ENCODE data around the gene SHISA5. TPM values are rescaled to one million over a fixed set of nuclear protein-coding genes. Genes with fewer than 3 reads are reported as not detected.

The SHISA5 gene
- total RNA-seq, 1 experiment from 2014 or later, result 137 TPM

DNA sequence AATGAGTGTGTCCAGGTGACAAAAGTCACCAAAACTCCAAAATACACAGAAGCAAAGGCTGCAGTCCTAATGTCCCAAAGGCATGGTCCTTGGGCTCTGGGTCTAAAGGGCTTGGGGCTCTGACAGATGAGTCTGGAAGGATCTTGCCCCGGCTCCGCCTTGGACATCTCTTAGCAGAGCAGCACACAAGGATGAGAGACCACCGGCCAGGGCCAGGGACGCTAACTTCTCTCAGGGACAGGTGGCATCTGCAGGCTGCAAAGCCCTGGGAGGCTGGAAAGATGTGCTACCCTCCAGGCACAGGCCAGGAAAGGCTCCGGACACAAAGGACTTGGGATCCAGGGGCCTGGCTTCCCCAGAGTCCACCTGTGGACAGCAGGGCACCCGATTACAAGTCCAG, 14.1 kb upstream of the SHISA5 start (continued):
- no peak for TF ChIP-seq JUN (CRISPR knock-in tag; IDR thresholded peaks at IDR 0.05)
- TF ChIP-seq CBFB (CRISPR knock-in tag; IDR thresholded peaks at IDR 0.05; ENCODE audit: low read depth), result no peak

DNA sequence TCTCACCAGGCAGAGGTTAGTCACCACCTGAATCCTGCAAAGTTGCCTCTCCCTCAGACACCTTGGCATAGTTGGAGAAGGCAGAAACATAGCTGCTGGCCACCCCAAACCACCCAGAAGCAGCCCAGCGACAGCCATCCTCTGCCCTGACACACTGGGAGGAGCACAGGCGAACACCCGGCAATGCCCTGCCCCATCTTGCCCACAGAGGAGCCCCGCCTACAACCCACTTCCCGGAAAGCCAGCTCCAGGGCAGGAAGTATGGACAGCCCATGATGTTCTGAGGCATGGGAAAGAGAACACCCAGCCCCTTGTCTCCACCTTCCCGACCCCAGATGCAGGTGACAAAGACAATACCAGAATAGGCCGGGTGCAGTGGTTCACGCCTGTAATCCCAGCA, 12.6 kb upstream of the SHISA5 start:
- Mint-ChIP-seq H3K27ac (no peak overlapping the region), H3K36me3 (peaks cover 10% of the 10 kb centered on the region; the same call in 1 of the 2 replicates), H3K27me3 (ENCODE audit: low read depth) (no peaks in the 10 kb centered on the region), H3K9me3 (no peaks in the 10 kb centered on the region), H3K4me1 (no peaks in the 10 kb centered on the region), H3K4me3 (no peak overlapping the region)
- TF ChIP-seq ZNF423 (CRISPR knock-in tag; IDR thresholded peaks at IDR 0.05) (no peak), KAT7 (CRISPR knock-in tag; IDR thresholded peaks at IDR 0.05; ENCODE audit: borderline replicate concordance) (no peak), FOXJ3 (CRISPR knock-in tag; IDR thresholded peaks at IDR 0.05; ENCODE audit: borderline replicate concordance) (no peak), EMX1 (CRISPR knock-in tag; IDR thresholded peaks at IDR 0.05) (no peak)
- TF ChIP-seq, protein P1, sequence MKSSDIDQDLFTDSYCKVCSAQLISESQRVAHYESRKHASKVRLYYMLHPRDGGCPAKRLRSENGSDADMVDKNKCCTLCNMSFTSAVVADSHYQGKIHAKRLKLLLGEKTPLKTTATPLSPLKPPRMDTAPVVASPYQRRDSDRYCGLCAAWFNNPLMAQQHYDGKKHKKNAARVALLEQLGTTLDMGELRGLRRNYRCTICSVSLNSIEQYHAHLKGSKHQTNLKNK (CRISPR knock-in tag; IDR thresholded peaks at IDR 0.05), result no peak
- ATAC-seq, result no peak
- DNase-seq (ENCODE audit: low spot score), result no peak
- ChIA-PET POLR2A (no interaction called here), CTCF (interaction anchor here (0.5 to 1.5 kb wide), 4 partner anchors 33 to 430 kb away, joined by 3 read pairs; no protein-coding TSS in a partner anchor)

DNA sequence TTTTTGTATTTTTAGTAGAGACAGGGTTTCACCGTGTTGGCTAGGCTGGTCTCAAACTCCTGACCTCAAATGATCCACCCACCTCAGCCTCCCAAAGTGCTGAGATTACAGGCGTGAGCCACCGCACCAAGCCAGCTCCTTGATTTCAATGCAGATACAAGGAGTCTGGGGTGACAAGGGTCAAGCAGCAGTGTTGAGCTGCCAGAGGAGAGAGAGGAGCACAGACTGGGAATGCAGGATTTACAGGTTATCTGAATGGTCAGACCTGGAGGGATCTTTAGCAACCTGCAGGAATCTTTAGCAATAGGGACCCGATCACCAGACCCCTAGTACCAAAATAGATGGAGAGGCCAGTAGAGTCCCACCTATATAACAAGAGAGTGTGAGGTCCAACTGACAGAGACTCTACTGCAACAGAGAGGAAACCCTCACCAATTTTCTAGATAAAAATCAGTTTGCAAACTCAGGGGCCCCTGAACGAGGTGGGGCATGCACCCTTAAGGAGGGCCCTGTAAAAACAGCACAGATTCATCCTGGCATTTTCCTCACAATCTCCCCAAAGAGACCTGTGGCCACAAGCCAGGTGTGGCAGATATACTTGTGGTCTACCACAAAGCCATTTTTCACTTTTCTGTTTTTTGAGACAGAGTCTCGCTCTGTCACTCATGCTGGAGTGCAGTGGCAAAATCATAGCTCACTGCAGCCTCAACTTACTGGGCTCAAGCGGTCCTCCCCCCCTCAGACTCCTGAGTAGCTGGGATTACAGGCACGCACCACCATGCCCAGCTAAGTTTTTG, 10.7 kb upstream of the SHISA5 start:
- ChIA-PET POLR2A (no interaction called here), CTCF (interaction anchor here (2.4 kb wide), 1 partner anchor 79 kb away, joined by 11 read pairs; no protein-coding TSS in a partner anchor)
- Mint-ChIP-seq H3K27me3 (ENCODE audit: low read depth) (no peaks in the 10 kb centered on the region), H3K4me3 (no peak overlapping the region), H3K27ac (no peak overlapping the region), H3K36me3 (peaks cover 4% of the 10 kb centered on the region; the same call in 1 of the 2 replicates), H3K4me1 (peaks cover 2% of the 10 kb centered on the region; the same call in 1 of the 2 replicates), H3K9me3 (no peaks in the 10 kb centered on the region)
- no peak for TF ChIP-seq ZNF232 (CRISPR knock-in tag; IDR thresholded peaks at IDR 0.05)
- TF ChIP-seq KAT7 (CRISPR knock-in tag; IDR thresholded peaks at IDR 0.05; ENCODE audit: borderline replicate concordance), result no peak
- TF ChIP-seq, protein P2, sequence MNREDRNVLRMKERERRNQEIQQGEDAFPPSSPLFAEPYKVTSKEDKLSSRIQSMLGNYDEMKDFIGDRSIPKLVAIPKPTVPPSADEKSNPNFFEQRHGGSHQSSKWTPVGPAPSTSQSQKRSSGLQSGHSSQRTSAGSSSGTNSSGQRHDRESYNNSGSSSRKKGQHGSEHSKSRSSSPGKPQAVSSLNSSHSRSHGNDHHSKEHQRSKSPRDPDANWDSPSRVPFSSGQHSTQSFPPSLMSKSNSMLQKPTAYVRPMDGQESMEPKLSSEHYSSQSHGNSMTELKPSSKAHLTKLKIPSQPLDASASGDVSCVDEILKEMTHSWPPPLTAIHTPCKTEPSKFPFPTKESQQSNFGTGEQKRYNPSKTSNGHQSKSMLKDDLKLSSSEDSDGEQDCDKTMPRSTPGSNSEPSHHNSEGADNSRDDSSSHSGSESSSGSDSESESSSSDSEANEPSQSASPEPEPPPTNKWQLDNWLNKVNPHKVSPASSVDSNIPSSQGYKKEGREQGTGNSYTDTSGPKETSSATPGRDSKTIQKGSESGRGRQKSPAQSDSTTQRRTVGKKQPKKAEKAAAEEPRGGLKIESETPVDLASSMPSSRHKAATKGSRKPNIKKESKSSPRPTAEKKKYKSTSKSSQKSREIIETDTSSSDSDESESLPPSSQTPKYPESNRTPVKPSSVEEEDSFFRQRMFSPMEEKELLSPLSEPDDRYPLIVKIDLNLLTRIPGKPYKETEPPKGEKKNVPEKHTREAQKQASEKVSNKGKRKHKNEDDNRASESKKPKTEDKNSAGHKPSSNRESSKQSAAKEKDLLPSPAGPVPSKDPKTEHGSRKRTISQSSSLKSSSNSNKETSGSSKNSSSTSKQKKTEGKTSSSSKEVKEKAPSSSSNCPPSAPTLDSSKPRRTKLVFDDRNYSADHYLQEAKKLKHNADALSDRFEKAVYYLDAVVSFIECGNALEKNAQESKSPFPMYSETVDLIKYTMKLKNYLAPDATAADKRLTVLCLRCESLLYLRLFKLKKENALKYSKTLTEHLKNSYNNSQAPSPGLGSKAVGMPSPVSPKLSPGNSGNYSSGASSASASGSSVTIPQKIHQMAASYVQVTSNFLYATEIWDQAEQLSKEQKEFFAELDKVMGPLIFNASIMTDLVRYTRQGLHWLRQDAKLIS (CRISPR knock-in tag; IDR thresholded peaks at IDR 0.05; ENCODE audit: borderline replicate concordance), result no peak
- TF ChIP-seq HMGA2 (CRISPR knock-in tag; IDR thresholded peaks at IDR 0.05), result no peak
- DNase-seq (ENCODE audit: low spot score) (no peak), ATAC-seq (no peak)

DNA sequence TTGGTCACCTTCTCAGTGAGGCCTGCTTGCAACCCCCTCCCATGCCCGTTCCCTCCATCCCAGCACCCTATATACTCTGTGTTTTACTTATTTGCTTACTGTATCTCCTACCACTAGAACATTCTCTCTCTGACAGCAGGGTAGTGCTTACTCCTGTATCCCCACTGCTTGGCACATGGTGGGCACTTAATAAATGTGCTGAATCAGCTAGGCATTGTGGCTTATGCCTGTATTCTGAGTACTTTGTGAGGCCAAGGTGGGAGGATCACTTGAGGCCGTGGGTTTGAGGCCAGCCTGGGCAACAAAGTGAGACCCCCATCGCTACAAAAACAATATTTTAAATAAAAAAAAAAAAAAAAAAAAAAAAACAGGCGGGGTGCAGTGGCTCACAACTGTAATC, 7.6 kb upstream of the SHISA5 start:
- ChIA-PET CTCF (interaction anchor here (0.7 to 9.1 kb wide), 4 partner anchors 37 to 345 kb away, joined by 3 to 168 read pairs (median 17); no protein-coding TSS in a partner anchor), POLR2A (interaction anchor here (0.6 kb wide), 1 partner anchor 45 kb away, joined by 3 read pairs; no protein-coding TSS in a partner anchor)
- Mint-ChIP-seq H3K4me1 (peaks cover 21% of the 10 kb centered on the region), H3K9me3 (no peaks in the 10 kb centered on the region), H3K36me3 (no peaks in the 10 kb centered on the region), H3K27ac (no peak overlapping the region), H3K27me3 (ENCODE audit: low read depth) (no peaks in the 10 kb centered on the region), H3K4me3 (no peak overlapping the region)
- ATAC-seq (no peak), DNase-seq (ENCODE audit: low spot score) (no peak)
- TF ChIP-seq ZBTB21 (CRISPR knock-in tag; IDR thresholded peaks at IDR 0.05; ENCODE audit: borderline replicate concordance), result no peak
- TF ChIP-seq, protein P3, sequence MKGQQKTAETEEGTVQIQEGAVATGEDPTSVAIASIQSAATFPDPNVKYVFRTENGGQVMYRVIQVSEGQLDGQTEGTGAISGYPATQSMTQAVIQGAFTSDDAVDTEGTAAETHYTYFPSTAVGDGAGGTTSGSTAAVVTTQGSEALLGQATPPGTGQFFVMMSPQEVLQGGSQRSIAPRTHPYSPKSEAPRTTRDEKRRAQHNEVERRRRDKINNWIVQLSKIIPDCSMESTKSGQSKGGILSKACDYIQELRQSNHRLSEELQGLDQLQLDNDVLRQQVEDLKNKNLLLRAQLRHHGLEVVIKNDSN (CRISPR knock-in tag; IDR thresholded peaks at IDR 0.05), result no peak
- TF ChIP-seq, protein P4, sequence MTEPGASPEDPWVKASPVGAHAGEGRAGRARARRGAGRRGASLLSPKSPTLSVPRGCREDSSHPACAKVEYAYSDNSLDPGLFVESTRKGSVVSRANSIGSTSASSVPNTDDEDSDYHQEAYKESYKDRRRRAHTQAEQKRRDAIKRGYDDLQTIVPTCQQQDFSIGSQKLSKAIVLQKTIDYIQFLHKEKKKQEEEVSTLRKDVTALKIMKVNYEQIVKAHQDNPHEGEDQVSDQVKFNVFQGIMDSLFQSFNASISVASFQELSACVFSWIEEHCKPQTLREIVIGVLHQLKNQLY (CRISPR knock-in tag; IDR thresholded peaks at IDR 0.05), result no peak
- no peak for TF ChIP-seq TEAD4 (CRISPR knock-in tag; IDR thresholded peaks at IDR 0.05)
- no peak for TF ChIP-seq ZNF671 (CRISPR knock-in tag; IDR thresholded peaks at IDR 0.05)
- no peak for TF ChIP-seq NFE2L1 (CRISPR knock-in tag; IDR thresholded peaks at IDR 0.05)
- TF ChIP-seq, protein P5, sequence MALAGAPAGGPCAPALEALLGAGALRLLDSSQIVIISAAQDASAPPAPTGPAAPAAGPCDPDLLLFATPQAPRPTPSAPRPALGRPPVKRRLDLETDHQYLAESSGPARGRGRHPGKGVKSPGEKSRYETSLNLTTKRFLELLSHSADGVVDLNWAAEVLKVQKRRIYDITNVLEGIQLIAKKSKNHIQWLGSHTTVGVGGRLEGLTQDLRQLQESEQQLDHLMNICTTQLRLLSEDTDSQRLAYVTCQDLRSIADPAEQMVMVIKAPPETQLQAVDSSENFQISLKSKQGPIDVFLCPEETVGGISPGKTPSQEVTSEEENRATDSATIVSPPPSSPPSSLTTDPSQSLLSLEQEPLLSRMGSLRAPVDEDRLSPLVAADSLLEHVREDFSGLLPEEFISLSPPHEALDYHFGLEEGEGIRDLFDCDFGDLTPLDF (CRISPR knock-in tag; IDR thresholded peaks at IDR 0.05), result no peak
- no peak for TF ChIP-seq GTF2I (CRISPR knock-in tag; conservative IDR thresholded peaks at IDR 0.05)
- TF ChIP-seq TCF7 (CRISPR knock-in tag; IDR thresholded peaks at IDR 0.05; ENCODE audit: low read depth), result no peak
- no peak for TF ChIP-seq ZNF121 (CRISPR knock-in tag; IDR thresholded peaks at IDR 0.05)
- TF ChIP-seq GRHL2 (CRISPR knock-in tag; IDR thresholded peaks at IDR 0.05; ENCODE audit: insufficient replicate concordance, severe bottlenecking), result no peak
- no peak for TF ChIP-seq NR1H2 (CRISPR knock-in tag; IDR thresholded peaks at IDR 0.05)
- TF ChIP-seq, protein P6, sequence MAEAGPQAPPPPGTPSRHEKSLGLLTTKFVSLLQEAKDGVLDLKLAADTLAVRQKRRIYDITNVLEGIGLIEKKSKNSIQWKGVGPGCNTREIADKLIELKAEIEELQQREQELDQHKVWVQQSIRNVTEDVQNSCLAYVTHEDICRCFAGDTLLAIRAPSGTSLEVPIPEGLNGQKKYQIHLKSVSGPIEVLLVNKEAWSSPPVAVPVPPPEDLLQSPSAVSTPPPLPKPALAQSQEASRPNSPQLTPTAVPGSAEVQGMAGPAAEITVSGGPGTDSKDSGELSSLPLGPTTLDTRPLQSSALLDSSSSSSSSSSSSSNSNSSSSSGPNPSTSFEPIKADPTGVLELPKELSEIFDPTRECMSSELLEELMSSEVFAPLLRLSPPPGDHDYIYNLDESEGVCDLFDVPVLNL (CRISPR knock-in tag; IDR thresholded peaks at IDR 0.05; ENCODE audit: borderline replicate concordance, low read depth), result no peak
